Measurements from ENCODE around the gene ATP8B1. TPM values are rescaled to one million over a fixed set of nuclear protein-coding genes. Genes with fewer than 3 reads are reported as not detected.

Gene ATP8B1
- total and polyA plus RNA-seq, 2 of the 8 experiments (the other 6 are each of a cell fraction or from before 2014, with no cell fraction given): 1.1 to 4.6 TPM

DNA sequence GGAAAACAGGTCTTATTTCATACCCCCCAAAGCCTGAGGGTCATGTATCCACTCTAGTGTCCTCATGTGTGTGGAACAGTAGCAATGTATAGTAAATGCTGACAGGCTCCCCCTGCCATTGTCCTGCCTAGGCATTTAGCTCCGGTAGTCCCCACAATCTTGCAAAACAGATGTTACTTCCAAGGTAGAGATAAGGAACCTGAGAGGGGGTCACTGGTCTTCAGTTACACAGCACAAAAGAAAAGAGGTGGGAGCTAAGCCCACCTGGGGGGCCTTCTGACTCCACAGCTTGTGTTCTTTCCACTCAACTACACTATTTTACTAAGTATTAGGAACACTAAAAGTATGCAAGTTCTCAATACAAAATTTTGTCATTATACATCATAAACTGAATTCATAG lies 199.2 kb downstream of the ATP8B1 start:
- H3K18ac ChIP-seq (ENCODE audit: extremely low read depth, low read length): no peak overlapping the region
- H3K56ac ChIP-seq (replicated peaks; ENCODE audit: insufficient read length, low read depth, low read length): no peak overlapping the region
- no peak overlapping the region for H3K23ac ChIP-seq (ENCODE audit: insufficient read length)
- ChIA-PET CTCF (ENCODE audit: partially characterized antibody) (no interaction called here), POLR2A (ENCODE audit: partially characterized antibody) (interaction anchor here (1.0 to 1.8 kb wide), 6 partner anchors 9 to 18 kb away, joined by 3 to 7 read pairs (median 6); partner anchors contain the start of gene NARS1)
- no peaks in the 10 kb centered on the region for H3K79me2 ChIP-seq (ENCODE audit: control insufficient read depth in 1 of 2, insufficient read depth in 2 of 2, low read length in 2 of 2)
- H3K23me2 ChIP-seq (ENCODE audit: low read depth, low read length): no peaks in the 10 kb centered on the region
- no peaks in the 10 kb centered on the region for H3K4me1 ChIP-seq (replicated peaks in 1 of 4; ENCODE audit: control insufficient read depth in 3 of 4, insufficient read depth in 4 of 4, low read length in 3 of 4)
- peaks cover 28 to 93% (median 77%) of the 10 kb centered on the region in 4 experiments for H3K36me3 ChIP-seq (ENCODE audit: control insufficient read depth in 2 of 4, insufficient read depth in 4 of 4, low read length in 3 of 4)
- H4K20me1 ChIP-seq (replicated peaks in 1 of 2; ENCODE audit: control insufficient read depth in 1 of 2, insufficient read depth in 2 of 2, low read length in 2 of 2): peaks cover 2% of the 10 kb centered on the region in 2 experiments
- no peak overlapping the region for H2BK120ac ChIP-seq (replicated peaks; ENCODE audit: low read depth, low read length)
- no peak overlapping the region for H4K8ac ChIP-seq (ENCODE audit: extremely low read depth, insufficient read depth, low read length)
- no peak overlapping the region for H4K5ac ChIP-seq (ENCODE audit: insufficient read length, low read depth, low read length)
- H2BK5ac ChIP-seq (ENCODE audit: low read depth, low read length): no peak overlapping the region
- DNase-seq (ENCODE audit: low read depth in 1 of 2, low spot score in 2 of 2): no peak
- H2BK12ac ChIP-seq (ENCODE audit: low read depth, low read length): no peak overlapping the region
- no peak overlapping the region for H2BK15ac ChIP-seq (ENCODE audit: low read length)
- no peak overlapping the region for H3K9ac ChIP-seq (replicated peaks in 1 of 4; ENCODE audit: extremely low read depth in 1 of 4, low read depth in 3 of 4, low read length in 3 of 4)
- no peak overlapping the region for H3K27ac ChIP-seq (ENCODE audit: low read depth, low read length)
- H2BK20ac ChIP-seq (ENCODE audit: low read length): no peak overlapping the region
- H3K14ac ChIP-seq (ENCODE audit: insufficient read length): no peak overlapping the region
- no peak overlapping the region for H4K91ac ChIP-seq (replicated peaks; ENCODE audit: insufficient read length, low read length)
- no peaks in the 10 kb centered on the region for H3K9me3 ChIP-seq (ENCODE audit: insufficient read depth in 2 of 2, low read depth in 1 of 2, low read length in 1 of 2)
- H3K79me1 ChIP-seq (ENCODE audit: low read depth, low read length): no peaks in the 10 kb centered on the region
- H3K27me3 ChIP-seq (replicated peaks in 1 of 4; ENCODE audit: control insufficient read depth in 3 of 4, extremely low read depth in 1 of 4, insufficient read depth in 3 of 4, low read length in 3 of 4): no peaks in the 10 kb centered on the region
- H3K4ac ChIP-seq (replicated peaks; ENCODE audit: insufficient read length, low read depth, low read length): no peak overlapping the region
- FAIRE-seq: no peak
- WGBS, 2 experiments (ENCODE audit: extremely low coverage in 1 of 2, insufficient coverage in 1 of 2, insufficient read length in 1 of 2, insufficient replicate concordance in 2 of 2, low coverage in 1 of 2, low lambda C conversion rate in 2 of 2, missing lambda C conversion rate in 1 of 2): 88% methylated on average over 1 of the region's 1 CpG; no CpG with 5 or more reads in 1 of the 2 experiments
- no peak overlapping the region for H3K4me3 ChIP-seq (ENCODE audit: extremely low read depth in 1 of 4, insufficient read depth in 2 of 4, low read depth in 3 of 4, low read length in 4 of 4)
- H2AK5ac ChIP-seq (ENCODE audit: low read depth, low read length): no peak overlapping the region
- H3K4me2 ChIP-seq (ENCODE audit: insufficient read depth in 1 of 2, low read depth in 2 of 2, low read length in 2 of 2): no peak overlapping the region
- H2AFZ ChIP-seq (ENCODE audit: low read length): no peak overlapping the region
- no peak for TF ChIP-seq CTBP2 (IDR thresholded peaks at IDR 0.05; ENCODE audit: borderline replicate concordance, insufficient read depth, insufficient read length, low read length)
- TF ChIP-seq POU5F1 (IDR thresholded peaks at IDR 0.05; ENCODE audit: low read depth, low read length): no peak

Measured in H1 (cell line).